NK-92 (cell line): ENCODE results near the gene GPC4.
"Not testable (repeated sequence)": the region's sequence is repeated elsewhere in the genome, so short reads cannot be mapped to it uniquely, and the experiment has no call there.

Source experiments
- DNase-seq: peaks from one replicate; lab custom pipeline; 2025; ENCODE audit not compliant: unreplicated experiment; lab: John Stamatoyannopoulos, UW

GPC4 gene

DNA sequence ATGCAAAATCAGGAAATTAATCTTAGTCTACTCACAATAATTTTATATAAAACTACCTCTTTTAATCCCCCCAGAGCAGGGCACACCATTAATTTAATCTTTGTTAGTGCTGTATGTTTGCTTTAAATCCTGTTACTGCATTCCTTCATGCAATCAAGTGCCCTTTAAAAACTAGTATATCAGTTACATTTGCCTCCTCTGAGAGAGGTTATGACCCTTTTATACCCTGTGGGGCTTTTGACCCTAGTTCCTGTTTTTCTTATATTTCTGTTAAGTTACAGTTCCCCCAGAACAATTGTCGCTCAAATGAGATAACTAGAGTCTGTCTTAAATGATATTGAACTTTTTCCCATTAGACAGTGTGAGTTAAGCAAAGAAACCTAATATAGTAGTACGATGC is 46.2 kb downstream of the GPC4 start:
- no peak for DNase-seq

DNA sequence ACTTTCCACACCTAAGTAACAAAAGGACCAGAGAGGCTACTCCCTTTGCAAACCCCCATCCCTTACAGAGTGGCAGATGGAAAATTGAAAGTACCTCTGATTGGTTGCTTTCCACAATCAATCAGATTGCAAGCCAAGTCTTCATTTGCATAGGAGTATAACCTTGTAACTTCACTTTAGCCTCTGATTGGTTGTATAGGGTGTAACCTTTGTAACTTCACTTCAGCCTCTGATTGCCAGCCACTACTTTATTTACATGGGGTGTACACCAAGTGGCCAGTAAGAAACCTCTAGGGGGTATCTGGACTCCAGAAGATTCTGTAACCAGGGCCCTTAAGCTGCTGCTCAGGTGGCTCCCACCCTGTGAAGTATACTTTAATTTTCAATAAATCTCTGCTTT is 48.6 kb downstream of the GPC4 start:
- no peak for DNase-seq

DNA sequence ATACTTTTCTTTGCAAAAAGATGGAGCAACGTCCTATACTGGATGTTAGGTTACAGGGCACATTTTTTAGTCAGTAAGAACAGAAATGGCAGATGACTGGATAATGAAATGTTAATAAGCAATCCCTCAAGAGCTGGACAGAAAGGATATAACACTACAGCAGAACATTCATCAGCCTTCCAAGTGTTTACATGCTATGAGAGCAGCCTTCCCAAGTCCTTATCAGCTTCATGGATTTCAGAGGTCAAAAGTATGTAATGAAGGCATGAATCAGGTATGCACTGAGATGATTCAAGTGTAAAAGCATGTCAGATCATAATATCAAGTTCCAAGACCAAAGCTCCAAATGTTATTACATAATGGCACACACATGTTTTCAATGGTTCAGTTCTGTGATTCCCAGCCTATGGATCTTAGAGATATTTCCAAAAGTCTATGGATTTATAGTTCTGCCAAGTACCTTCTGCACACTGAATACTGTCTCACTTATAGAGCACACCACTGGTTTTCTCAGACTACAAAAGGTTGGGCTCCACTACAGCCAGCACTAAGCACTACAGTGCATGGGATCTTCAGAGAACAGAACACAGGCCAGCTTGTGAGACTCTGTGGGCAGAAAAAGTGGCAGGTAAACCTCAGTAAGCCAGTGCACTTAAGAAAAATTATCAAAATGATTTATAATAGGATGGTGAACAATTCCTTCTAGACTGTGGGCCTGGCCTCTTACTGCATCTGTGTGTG is 49.2 kb downstream of the GPC4 start:
- DNase-seq = no peak

DNA sequence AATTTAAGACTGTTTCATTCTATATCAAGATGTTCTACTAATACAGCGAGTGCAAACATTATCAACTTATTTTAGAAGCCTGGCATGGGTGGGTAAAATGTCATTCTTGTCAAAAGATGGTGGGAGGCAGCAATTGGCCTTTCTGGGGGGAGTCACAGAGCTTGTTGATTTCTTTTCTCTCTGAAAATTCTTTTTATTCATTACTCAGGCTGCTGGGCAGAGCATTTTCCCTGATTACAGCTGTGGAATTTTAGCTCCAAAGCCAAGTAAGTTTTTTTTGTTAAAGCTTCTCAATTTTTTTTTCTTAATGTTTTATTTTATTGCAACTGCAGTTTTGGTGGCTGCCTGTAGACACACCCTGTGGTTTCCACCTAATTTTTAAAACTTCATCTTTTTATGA is 50.4 kb downstream of the GPC4 start:
- no peak for DNase-seq

DNA sequence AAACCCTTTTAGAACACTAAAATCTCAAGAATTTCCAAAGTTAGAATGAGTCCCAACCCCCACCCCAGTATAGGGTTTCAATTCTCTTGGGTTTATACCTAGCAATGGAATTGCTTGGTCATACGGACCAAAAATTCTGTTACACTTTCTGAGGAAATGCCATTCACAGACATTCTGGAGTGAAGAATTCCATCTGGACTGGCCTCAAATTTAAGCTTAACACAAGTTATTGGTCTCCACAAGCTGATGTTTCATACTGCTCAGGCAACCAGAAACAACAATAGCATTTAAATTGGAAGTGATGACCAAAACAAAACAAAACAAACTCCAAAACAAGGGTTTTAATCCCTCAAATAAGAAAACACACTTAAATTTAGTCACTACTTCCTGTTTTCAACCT is 51.1 kb downstream of the GPC4 start:
- DNase-seq = no peak

DNA sequence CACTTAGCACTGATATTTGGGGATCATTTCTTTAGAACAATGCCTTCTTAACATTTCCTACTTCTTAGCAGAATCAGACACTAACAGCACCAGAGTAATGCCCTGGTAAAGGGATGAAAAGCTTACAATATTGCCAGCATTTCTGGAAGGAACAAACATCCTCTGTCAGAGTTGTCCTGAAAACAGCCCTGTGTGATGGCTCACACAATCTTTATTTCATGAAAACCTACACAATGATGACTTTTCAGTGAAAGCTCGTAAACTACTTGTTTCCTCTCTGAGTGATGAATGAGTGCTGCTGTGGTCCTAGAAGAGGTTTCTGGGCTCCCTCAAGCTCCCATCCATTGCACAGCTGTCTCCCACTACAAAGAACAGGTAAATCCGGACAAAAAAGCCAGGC is 52.8 kb downstream of the GPC4 start:
- DNase-seq = no peak

DNA sequence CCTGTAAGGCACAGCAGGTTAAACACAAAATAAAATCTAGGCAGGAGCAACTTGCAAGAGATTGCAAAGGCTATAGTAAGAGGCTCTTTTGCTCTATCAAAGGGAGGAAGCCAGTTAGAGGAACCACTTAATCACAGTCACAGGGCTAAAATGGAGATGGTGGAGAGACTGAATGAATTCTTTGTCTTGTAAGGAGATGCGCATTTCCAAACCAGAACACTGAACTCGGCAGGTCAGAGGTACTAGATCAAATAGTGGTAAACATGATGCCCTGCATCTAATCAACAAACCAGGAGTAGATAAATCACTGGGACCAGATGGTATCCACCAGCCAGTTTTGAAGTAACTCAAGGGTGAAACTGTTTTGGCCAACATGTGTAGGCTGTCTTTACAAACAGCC is 55.8 kb downstream of the GPC4 start:
- no peak for DNase-seq

DNA sequence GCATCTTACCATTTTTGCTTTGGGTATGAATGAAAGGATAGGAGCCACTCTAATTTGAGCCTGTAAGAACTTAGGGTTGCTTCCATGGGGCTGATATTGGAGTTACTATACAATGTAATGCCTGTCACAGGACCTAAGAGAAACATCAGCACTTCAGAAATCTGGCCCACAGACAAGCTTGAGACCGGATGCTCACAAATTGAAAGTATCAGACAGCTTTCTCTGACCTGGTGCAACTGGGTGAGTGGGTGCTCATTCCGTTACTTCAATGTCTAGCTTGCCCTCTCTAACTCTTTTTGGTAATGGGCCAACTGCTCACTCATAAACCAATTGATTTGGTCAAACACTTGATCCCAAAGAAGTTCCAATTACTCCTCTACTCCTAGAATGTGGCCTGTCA is 62.1 kb downstream of the GPC4 start:
- DNase-seq = no peak

DNA sequence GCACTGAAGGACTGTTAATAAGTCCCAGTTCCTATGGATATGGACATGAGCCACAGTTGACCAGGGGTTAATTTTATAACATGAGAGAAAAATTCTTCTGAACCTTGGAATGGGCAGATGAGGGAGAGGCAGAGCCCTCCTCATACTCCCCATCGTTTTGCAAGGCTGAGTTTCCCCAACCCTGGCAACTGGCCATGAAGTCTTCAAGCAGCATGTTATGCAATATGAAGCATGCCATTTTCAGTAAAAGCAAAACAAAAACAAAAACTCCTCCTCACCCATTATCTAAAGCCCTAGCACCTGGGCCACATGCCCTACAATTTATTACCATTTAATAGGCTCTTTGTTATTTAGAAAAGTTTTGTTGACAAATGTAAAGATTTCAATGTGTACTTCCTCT is 64.5 kb downstream of the GPC4 start:
- DNase-seq = no peak

DNA sequence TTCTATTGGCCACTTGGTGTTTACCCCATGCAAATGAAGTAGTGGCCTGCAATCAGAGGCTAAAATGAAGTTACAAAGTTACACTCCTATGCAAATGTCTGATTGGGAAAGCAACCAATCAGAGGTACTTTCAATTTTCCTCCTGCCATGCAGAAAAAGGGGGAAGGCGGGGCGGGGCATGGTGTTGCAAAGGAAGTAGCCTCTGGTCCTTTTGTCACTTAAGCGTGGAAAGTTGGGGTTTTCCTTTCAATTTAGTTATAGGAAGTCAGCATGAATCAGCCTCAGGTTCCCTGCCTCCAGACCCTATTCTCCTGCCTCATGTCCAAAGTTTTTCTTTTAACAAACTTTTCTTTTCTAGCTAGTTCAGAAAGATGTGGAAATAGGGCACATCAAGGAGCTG is 69.3 kb downstream of the GPC4 start:
- DNase-seq = no peak

DNA sequence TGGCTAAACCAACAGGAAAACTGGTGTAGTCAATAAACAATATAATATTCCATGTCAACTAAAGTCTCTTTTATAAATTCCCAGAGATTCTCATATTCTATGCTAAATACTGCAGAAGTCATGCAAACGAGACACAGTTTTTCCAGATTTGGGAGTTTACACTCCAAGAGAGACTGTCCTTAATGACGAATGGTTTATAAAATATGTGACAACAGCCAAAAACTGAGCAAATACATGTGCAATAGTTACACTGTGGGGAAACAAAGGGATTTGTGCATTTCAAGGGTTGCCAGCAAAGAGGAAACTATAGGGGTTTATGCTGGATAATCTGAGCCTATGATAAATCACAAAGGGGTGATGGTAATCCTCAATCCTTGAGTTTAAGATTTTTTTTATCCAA is 75.7 kb downstream of the GPC4 start:
- no peak for DNase-seq

DNA sequence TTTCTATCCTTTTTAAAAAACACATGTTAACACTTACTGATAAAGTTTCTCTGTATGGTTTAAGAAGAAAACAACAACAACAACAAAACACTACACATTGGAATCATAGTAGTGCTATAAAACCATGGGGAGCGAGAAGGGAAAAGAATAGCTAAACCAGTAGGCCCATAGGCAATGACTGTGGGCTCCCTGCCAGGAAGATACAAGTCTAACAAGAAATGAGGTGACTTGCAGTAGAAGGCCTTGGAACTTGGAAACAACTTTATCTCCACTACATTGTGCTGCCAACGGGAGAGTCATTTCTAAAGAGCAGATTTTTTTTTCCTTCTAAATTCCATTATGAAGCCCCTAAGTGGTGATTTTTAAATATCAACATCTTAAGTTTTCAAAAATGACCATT is 78.0 kb downstream of the GPC4 start:
- no peak for DNase-seq

DNA sequence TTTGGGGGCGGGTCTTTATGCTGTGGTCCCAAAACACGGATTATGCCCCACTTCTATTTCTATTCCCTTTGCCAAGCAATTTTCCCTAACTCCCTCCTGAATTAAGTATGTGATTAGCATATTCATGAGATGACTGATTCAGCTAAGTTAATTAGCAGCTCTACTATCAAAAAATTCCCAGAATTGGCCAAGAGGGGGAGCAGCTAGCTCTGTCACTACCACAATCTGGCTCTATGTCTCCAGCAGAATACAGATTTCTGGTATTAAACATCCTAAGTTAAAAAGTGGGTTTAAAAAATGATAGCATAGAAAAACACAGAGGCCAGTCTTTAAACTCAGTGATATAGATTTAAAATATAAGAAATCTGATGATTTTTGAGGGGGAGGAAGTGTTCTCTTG is 80.3 kb downstream of the GPC4 start:
- DNase-seq = no peak

DNA sequence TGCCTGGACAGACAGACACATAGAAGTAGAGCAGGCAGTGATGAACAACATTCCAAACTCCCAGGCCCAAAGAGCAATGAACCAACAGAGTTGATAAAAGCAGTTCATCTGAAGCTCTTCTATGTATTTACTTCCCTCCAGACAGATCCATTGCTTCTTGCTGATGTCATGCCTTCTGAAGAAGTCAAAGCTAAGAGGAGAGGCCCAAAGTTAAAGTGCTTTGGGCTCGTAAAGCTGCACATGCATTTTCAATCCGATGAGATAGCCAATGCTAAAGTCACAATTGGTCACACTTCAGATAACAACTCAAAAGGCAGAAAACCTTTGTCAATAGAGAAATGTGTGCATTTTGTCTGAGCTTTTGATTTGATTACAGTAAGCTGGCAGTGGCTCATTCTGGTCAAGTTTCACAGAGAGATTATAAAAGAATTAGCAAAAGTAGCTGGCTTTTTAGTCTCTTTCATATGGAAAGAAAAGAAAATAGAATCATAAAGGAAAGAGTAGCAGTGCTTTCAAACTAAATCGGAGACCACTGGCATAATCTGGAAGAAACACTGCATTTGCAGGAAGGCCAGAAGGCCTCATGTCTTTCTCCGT is 82.0 kb downstream of the GPC4 start:
- no peak for DNase-seq

DNA sequence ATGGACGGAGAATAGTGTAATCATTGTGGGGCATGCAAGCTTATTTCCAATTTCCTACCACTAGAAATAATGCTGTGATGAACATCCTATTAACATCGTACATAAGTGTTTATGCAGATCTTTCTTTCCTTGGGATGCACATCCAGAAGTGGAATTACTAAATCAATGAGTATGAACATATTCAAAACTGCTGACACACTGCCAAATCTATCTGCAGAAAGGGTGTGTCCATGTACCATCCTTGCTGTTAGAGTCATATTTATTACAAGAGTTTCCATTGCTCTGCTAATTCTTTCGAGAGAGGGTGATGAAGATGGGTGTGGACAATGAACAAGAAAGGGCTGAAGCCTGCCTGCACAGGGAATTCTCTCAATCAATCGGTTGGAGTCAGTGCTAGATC is 82.6 kb downstream of the GPC4 start:
- no peak for DNase-seq

DNA sequence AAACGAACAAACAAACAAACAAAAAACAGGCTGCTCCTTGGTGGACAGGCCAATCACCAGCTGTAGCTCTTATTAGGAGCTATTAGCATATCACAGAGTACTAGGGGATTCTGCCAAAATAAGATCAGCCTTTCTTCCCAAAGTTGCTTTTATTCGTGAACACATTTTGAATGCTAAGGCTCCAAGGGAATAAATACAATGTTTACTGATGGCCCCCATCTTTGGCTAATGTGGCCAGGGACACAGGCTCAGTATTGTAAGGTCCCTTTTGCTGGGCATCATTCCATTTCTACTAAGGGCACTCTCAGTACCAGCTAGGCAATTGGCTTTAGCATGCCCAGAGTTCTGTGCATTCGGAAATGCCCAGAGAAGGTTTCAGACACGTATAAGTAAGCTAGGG is 84.3 kb downstream of the GPC4 start:
- no peak for DNase-seq

DNA sequence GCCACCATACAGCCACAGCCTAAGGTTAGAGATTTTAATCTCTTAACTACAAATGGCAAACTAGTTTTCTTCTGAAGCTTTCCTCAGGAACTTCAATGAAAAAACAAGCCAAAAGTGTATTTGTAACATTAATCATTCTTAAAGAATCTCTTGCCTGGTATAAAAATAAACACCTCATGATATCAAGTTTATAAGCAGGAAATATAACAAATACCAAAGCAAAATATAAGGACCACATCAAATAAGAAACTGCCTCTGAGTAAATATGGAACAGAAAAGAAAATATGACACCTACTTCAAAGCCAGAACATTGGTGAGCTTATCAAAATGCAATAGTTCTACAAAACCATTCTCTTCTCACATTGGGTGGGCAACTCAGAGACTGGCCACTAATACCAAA is 89.9 kb downstream of the GPC4 start:
- no peak for DNase-seq

DNA sequence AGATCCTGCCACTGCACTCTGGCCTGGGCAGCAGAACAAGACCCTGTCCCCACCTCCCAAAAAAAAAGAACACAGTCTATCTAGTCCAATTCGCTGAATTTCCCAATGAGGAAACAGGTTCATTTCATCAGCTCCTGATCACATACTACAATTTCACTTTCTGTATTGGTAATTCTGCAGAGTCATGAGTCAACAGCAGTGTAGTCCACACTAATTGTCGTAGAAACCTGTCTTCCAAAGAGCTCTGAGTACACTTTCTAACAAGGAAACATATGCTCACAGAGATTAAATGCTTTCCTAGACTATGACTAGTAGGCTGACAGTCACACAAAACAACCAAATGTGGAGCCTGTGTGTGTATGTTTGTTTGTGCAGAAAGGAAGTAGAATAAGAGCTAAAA is 91.9 kb downstream of the GPC4 start:
- DNase-seq = no peak

DNA sequence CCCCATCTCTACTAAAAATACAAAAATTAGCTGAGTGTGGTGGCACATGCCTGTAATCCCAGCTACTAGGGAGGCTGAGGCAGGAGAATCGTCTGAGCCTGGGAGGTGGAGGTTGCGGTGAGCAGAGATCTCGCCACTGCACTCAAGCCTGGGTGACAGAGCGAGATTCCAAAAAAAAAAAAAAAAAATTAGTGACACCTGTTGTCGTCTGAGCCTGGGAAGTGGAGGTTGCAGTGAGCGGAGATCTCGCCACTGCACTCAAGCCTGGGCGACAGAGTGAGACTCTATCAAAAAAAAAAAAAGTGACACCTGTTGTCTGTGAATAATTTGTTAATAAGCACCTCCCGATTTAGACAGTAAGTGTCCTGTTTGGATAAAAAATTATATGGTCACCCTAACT is 93.0 kb downstream of the GPC4 start:
- not testable (repeated sequence) for DNase-seq

DNA sequence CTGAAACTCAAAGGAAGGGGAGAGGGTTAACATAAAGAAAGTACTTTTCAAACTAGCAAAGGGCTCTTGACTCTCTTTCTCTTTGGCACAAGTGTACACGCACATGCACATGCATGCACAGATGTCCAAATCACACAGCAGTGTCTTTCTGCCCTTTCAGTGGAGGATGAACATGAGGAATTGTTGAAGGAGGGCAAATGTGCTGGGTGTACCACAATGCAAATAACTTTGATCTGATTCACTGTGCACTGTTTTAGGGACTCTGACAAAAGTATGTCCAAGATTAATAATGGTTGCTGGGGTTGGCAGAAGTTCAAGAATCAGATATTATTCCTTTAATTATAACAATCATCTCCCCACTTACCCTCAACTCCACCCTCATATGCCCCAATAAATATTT is 93.8 kb downstream of the GPC4 start:
- no peak for DNase-seq

DNA sequence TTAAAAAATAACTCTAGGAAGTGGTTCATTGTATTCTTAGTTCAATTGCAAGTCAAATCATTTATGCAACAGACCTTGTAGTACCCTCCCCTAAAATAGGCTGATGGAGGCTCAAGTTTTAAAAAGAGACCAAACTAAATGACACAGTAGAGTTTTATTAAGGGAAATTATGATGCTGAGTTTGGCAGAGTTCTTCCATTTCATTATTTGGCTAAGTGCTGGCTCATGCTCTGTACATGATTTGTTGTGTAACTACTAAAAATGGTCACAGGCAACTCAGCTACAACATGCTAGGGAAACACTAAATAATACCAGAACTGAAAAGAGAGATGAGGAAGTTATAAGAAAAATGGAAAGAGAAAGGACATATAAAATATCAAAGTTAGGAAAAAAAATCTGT is 101.0 kb downstream of the GPC4 start:
- no peak for DNase-seq

DNA sequence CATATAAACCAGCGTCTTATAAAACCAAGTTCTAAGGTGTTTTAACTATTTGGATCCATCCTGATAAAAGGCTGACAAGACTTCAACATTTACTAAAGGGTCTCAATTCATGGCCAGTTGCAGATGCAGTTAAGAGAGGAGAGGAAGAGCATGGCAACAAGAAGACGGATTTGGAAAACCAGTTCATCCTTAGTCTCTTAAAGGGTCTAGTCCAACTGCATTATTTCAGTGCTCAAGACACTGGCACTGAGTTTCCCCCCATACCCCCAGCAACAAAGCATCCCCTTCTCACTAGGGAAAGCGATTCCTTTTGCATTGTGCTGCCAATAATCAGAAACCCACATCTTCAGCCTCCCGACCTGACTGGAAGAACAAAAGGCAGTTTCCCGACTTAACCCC is 106.8 kb downstream of the GPC4 start:
- DNase-seq = no peak
